Suppressor macrophage treated with lipopolysaccharide for 1 hour (primary cell): ENCODE results near the gene ARHGEF38.
A peak's percentile ranks its signal among the peaks of the same experiment; 100 is the strongest.
"Not testable (repeated sequence)": the region's sequence is repeated elsewhere in the genome, so short reads cannot be mapped to it uniquely, and the experiment has no call there.

ENCODE experiments used
- DNase-seq, 3 donors: peaks; one replicate each; pipeline ENCODE4 v3.0.0-alpha.2; 2020 to 2022

ARHGEF38 gene

GRCh38 chr4:105715692-105716278 lies 163.4 kb downstream of the ARHGEF38 start:
- peak; percentile 48 to 83 (median 78) for DNase-seq

- DNase-seq, result no peak
Measured at GRCh38 chr4:105719204-105719603, 166.8 kb downstream of the ARHGEF38 start.

- DNase-seq, result no peak
Measured at GRCh38 chr4:105725623-105726022, 173.2 kb downstream of the ARHGEF38 start.

- not testable (repeated sequence) for DNase-seq
Measured at GRCh38 chr4:105729895-105730294, 177.5 kb downstream of the ARHGEF38 start.
